COR-L47 (cell line): ENCODE results near the gene ARHGAP27.

Experiments used
- DNase-seq: peaks from one replicate; lab custom pipeline; 2025; lab: John Stamatoyannopoulos, UW

ARHGAP27 gene

DNA sequence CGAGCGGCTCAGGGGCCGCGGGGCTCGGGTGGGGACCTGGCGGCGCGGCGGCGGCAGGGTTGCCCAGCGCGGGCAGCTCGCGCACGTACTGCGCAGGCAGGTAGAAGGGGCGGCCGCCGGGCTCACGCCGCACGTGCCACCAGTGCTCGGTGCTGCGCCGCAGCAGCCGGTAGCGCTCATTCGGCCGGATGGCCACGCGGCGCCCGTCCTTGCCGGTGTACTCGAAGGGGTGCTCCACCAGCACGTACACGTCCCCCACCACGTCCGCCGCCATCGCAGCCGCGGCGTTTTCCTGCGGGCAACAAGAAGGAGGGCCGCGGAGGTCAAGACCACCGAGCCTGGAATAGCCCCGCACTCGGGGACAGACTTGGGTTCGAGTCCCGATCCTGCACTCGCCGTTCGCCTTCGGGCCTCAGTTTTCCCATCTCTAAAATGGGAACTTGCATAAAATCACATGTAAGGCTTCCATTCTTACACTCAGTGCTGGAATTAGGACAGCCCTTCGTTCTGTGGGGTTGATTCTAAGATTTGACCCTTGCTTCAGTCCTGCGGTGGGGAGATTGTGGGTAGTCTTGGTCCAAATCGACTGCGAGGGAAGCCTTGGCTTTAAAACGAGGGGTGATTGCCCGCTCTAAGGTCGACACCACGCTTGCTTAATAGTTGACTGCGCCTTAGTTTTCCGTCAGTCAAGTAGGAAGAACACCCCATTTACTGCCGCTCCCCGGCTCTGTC lies 2.5 kb downstream of the ARHGAP27 start:
- DNase-seq = no peak

DNA sequence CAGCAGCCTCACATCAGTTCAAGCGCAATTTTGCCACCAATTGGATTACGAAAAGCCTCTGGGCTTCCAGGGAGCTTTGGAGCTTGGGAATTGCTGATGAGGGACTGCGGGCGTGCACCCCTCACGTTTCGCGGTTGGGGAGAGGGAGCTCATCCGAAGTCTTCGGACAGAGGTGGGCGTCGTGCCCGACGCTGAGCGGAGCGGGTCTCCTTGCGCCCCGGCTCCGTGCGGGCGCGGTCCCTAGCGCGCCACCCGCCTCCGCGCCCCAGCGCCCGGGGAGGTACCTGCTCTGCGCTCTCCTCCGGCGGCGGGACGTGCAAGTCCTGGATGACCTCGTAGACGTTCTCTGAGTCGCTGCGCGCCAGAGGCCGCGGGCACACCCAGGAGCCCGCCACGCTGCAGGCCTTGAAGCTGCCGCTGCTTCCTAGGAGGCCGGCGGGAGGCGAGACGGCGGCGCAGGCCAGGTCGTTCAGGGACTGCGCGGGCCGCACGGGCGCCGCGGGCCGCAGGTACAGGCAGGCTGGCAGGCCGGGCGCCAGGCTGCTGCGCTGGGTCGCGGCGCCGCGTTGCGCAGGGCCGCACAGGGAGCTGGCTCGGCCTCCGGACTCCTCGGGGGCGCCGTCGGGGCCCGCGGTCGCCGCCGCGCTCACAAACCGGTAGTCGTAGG lies 3.2 kb downstream of the ARHGAP27 start:
- DNase-seq = no peak

DNA sequence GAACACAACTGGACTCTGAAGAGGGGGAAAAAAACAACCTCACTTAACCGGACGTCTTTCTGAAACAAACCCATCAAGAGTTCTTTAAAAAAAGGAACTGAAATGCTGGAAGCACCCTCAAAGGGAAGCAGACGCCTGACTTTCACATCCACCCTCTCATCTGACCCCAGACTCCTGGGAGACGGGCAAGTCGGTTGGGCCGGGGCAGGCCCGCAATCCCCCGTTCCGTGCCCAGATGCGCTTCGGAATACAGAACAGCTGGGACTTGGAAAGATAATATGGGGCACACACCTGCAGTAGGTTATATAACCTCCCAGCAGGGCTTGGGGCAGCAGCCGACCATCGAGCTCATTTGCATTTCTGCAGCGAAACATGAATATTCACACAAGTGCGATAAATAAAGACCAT lies 3.7 kb downstream of the ARHGAP27 start:
- no peak for DNase-seq

DNA sequence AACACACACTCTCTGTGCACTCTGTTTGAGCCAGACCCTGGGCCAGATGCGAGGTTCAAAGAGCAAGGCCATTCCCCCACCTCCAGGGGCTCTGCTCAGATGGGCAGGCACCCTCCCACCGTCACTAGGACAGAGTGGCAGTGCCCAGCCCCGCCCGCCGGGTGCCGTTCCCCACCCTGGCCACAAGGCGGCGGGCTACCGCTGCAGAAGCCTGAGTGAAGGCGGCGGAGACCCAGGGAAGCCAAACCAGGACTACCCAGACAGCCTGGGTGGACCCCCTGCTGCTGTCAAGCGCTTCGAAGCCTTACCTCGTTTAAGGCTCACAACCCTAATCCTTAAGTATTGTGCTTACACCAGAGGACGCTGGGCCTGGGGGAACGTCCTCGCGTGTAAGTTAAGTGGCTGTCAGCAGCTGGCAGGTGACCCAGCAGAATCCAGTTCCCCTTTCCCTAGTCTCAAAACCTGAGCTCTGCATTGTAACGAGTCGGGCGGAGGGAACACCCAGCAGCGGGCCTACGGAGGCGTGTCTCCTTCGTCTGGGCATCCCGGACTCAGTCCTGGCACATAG lies 4.5 kb downstream of the ARHGAP27 start:
- DNase-seq = peak; percentile 71

DNA sequence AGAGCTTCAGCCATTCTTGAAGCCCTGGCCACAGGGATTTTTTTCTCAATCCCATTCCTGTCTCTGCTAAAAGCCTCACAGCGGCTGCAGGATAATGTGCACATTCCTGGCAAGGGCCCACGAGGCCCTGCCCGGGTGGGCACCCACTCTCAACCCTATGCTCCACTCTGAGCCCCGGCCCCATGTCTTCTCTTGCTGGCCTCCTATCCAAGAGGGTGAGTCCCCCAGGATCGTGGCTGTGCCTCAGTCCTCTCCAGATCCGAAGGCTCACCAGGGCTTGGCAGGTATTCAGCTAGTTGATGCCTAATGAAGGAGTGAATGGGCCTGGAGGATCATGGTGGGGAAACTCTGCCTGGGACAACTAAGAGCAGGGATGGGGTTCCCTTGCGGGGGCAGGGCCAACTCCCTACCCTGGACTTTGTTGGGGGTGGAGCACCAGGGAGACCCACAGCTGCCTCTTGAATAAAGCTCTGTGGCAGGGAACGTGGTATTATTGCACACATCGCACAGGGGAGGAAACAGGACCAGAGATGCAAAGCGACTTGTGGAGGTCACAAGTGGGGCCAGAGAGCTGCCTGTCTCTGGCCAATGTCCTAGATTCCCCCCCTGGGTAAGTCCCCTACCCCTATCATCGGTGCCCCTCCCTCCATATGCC lies 5.4 kb downstream of the ARHGAP27 start:
- DNase-seq = no peak

DNA sequence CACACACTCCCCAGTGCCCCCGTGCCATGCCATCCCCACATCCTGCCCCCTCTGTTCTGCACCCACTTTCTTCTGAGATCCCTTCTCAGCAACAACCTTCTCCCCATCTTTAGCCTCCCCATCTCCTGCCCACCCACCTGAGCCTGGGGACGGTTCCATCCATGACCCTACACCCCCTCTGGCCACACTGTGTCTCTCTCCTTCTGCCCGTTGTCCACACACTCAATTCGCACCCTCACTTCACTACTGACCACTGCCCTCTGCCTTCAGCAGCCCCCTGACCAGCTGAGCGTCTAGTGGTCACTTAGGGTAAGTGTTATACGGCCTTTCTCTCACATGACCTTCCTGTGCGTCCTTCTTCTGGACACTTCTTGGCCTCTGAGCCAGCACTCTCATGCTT lies 6.1 kb downstream of the ARHGAP27 start:
- DNase-seq = no peak

DNA sequence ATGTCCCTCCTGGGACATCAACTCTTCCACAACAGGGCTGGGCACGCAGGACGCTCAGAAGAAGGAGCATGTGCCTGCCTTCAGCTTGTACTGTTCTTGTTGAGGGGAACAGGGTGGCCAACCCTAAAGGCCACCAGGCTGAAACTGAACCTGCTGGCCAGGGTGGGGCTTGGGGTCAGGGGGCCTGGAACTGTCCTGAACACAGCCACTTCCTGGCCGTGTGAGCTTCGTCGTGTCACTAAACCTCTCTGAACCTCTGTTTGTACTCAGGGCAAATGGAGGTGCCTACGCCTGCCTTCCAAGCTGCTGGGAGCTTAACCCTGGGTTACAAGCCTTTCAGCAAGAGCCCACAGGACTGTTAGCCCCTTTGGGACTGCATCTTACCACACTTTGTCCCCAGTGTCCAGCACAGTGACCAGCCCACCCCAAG lies 6.7 kb downstream of the ARHGAP27 start:
- no peak for DNase-seq

DNA sequence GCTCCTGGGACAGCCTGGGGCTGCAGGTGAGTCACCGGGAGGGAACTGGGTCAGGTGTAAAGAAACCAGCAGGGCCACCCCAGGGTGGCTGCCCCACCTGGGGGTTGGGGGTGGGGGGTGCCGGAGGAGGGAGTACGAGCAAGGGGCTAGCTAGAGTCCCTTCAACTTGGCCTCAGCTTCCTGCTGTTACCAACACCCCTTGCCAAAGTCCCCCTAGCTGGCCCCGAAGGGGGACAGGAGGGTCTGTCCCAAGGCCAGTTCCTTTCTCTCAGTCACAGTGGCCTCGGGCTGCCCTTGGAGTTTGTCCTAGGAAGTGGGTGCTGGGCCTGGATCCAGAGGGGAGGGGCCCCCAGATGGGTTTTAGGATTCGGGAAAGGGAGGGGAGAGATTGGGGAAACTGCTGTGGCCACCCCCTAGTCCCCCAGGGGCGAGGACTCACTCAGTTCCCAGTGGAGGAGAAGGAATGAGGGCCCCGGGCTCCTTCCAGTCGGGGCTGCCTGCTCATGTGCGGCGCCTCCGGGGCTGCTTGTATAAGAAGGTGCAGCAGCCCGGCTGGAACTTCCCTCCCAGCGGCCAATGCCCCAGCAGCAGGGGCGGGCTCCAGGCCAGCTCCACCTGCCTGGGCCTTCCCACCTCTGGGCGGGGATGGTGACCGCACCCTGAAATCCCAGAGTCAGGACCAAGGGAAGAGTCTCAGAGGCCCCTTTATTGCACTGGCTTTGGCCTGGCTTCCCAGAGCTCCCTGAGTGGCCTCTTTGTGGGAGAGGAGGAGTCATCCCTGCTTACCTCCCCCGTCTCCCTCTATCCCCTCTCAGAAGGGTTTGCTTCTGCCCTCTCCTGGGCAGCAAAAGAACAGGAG lies 7.3 kb downstream of the ARHGAP27 start:
- DNase-seq = peak; percentile 68

DNA sequence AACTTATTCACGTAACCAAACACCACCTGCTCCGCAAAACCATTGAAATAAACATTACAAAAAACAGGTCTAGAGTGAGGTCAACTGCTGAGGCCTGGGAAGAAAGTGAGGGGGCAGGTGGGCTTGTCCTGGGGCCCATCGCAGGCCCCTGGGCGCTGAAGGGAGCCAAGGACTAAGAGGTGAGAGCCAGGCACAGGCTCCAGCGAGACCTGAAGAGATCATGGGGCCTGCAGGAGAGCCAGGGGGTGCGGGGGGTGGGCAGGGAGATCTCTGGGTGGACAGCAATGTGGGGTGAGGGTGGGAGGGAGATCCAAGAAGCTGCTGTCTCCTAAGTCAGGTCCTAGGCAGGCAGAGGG lies 7.9 kb downstream of the ARHGAP27 start:
- no peak for DNase-seq

DNA sequence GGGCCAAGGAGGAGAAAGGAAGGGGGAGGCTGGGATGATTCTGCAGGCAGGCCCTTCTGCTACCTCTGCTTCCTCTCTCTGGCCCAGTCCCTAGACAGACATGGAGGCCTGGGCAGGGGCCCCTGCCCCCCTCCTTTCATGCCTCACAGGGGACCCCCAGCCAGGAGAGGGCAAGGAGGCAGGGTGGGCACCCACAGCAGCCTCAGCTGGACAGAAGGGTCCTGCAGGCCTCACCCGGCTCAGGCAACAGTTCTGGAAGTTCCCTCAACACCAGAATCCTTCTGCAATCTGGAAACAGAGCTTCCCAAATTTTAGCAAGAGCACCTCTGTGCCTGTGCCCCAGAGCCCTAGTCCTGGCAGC lies 8.7 kb downstream of the ARHGAP27 start:
- DNase-seq = no peak

DNA sequence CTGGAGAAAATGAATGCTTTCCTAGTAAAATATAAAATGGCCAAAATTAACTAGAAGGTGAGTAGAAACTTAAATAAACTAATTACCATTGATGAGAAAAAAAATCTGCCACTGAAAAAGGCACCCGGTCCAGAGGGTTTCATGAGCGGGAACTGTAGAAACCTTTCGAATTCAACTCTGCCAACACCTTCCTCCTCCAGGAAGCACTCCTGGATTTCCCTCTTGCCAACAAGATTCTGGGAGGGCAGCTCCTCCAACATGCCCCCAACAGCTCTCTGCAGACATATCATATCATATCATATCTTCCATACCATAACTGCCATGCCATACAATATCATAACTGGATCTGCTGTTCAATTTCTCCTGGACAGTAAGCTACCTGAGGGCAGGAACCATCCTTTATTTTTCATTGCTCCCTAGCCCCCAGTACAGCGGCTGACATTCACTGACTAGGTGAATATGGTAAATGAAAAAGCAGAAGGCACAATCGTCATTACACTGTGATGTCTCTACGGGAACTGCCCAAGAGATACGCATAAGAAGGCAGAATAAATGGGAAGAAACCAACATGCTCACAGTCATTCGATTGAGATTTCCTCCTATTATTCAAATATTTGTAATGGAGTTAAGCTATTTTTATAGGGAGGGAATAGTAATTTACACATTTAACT lies 9.2 kb downstream of the ARHGAP27 start:
- no peak for DNase-seq

DNA sequence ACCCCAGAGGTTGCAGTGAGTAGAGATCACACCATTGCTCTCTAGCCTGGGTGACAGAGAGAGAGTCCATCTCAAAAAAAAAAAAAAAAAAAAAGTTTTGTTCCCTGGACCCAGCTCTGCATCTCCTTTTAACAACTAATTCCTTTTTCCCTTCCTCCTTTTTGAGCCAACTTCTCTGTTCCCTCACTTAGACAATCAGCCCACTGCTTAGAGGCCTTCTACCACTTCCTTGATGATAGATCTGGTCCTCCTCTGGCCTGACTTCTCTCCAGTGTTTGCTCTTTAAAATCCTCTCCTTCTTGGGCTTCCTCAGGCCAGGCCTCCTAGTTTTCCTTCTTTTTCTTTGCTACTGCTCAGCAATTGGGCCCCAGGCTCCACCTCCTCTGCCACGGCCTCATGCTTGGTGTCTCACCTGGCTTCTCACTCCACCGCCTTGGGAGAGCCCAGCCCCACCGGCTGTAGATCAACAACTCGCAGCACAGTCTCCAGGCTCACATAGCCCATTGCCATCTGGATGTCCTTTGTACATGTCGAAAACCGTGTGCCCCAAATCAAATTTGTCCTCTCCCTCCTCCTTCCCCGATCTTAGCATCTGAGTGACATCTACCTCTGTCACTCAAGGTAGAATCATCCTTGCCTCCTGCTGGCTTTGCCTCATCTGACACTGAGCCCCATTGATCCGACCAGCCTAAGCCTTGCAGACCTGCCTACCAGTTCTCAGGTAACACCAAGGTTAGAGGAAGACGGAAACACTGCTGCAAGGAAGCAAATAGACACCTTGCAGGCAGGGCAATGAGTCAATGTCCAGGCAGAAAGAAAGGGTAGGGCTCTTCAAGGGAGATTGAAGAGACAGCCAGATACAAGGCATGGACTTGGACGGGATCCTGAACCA lies 17.4 kb downstream of the ARHGAP27 start:
- DNase-seq = no peak

DNA sequence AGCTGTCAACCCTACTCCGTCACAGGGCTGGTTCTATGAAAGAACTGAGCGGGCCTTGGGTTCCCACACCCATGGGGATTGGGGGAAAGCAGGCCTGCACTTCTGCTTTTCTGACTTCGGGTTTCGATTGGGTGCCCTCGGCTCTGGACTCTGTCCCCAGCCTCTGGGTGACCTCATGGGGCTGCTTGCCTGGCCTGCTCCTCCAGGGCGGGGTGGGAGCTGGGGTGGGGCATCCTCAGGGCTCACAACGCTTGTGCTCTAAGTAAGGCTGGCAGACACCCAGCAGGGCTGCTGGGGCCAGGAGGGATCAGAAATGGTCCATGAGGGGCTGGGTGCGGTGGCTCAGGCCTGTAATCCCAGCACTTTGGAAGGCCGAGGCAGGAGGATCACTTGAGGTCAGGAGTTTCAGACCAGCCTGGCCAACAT lies 19.2 kb downstream of the ARHGAP27 start:
- no peak for DNase-seq

DNA sequence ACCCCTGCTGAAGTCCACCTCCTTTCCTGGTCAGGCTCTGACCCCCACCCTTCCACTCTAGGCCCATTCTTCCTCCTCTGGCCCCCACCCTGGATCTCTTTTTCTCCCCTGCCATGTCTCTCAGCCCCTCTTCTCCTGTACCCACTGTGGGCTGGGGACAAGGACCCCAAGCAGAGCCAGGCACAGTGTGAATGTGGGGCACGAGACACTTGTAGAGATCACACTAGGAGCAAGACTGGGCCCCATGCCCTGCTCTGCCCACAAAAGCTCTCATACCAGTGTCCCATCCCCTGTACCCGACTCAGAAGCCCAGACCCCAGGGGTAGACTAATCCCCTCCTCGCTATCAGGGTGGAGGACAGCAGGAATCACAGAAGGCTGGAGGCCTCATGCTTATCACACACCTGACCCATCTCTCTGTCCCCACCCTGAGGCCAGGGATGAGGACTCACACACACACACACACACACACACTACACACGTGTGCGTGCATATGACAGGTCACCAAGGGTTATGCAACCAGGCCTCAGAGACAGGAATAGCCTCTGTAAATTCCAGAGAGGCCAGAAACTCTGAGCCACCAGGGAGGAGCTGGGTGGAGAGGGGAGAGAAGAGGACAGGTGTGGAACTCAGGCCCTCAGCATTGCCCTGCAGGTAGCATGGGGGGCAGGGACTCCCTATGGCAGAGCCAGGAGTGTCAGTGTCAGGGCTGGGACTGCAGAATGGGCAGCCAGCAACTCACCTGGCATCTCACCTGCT lies 21.1 kb downstream of the ARHGAP27 start:
- no peak for DNase-seq

DNA sequence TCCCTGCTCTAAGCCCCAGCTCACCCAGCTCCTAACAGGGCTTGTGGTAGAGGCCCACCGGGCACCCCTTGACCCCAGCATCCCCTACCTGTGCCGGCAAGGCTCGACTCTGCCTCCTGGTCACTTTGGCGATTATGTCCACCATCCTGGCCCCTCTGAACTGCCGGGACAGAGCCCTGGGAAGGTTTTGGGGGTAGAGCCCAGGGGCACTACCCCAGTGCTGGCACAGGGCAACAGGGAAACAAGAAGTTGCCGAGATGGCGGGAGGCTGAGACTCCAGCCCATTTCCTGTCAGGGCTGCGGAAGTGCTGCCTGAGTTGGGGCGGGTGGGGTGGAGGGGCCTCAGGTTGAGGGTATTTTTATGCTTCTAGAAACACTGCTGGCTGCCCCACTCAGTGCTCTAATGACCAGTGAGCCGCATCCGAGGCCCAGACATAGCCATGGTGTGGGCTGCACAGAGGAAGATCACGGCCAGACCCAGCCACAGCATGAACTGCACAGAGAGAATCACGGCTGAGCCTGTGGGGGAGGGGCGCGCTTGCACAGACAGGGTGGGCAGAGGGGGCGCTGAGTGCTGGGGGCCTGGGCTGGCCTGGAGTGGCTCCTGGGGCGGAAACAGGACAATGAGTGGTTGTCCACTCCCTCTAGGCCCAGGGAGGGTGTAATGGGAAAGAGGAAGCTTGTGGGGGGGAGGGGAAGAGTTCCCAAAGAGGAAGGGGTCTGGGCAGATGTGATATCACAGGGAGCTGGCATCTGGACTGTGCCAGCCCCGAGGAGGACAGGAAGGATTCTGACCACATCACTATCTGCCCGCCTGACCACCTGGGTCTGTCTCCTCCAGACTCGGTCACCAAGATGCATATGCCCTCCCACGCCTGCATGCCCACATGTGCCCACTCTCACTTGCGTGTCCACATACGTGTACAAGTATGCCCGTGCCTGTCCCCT lies 22.3 kb downstream of the ARHGAP27 start:
- no peak for DNase-seq

DNA sequence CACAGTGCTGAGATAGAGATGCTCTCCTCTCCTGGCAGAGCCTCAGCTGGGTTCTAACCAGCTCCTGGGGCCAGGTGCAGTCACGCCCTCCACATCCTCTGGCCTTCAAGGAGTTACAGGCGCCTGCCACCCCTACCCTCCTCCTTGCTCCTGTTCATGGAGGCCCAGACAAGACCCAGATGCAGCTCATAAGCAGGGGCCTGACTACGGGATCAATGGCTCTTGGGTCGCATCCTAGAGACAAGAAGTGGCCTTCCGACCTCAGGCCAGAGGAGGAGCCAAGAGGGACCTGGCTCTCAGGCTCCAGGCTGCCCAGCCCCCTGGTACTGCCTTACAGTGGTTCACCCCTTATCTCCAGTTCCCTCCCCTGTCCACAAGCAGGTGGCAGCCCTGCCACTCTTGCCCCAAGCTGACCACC lies 23.0 kb downstream of the ARHGAP27 start:
- DNase-seq = no peak

DNA sequence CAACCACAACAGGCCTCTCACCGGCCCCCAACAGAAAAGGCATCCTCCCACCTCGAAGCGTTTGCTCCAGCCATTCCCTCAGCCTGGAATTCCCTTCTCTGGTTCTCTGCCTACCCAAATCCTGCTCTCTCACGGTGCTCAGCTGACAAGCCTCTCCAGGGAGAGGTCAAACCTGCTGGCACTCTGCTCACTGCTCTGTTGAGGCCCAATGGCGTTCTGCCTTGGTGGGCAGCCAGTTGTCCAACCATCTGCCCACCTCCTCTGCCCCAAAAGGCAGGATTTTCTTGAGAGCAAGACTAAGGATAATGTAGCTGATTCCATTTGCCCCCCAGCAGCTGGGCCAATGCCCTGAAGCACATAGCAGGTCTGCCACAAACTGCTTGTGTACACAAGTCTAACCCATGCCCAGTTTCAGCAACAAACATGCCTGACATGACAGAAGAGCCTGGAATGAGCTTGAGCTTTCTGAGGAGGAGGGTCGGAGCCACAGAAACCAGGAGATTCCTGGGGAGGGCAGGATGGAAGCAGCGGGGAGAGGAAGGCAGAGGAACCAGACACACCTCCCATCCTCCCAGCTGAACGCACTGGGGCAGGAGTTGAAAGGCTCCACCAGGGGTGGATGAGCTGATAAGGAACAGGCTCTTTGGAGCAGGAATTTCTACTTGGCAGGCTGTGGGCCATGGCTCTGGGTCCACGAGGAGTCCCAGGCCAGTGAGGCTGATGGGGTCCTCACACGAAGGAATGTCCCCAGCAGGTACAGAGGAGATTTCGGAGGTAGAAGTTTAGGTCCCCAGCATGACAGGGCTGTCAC lies 23.9 kb downstream of the ARHGAP27 start:
- no peak for DNase-seq

DNA sequence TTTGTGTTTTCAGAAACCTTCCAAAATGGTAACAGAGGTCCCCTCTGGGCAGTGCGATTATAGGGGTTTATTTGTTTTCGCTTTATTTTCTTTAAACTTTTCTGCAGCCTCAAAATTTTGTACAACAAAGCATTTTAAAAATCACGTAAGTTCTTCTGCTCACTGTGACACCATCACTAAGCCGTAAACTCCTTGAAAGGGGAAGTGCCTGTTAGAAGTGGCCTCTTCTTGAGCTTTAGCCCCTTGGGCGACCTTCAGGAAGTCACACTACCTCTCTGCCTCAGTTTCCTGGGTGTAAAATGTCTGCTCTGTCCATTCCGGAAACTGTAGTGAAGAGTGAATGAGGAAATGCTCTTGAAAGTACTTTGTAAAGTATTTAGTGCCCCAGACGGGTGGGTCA lies 26.6 kb downstream of the ARHGAP27 start:
- no peak for DNase-seq
